ENCODE data around the gene C16orf78. TPM values are rescaled to one million over a fixed set of nuclear protein-coding genes. Genes with fewer than 3 reads are reported as not detected.

Gene C16orf78
- total and polyA plus RNA-seq, 2 of the 8 experiments (the other 6 are each of a cell fraction or from before 2014, with no cell fraction given): not detected

- TF ChIP-seq RAD21 (IDR thresholded peaks at IDR 0.05 in 1 of 2, conservative IDR thresholded peaks at IDR 0.05 in 1 of 2; ENCODE audit: low read depth in 2 of 2, low read length in 2 of 2): no peak
- no peak for TF ChIP-seq RXRA (IDR thresholded peaks at IDR 0.05; ENCODE audit: insufficient read depth, low read depth, low read length)
- no peak for TF ChIP-seq ZNF274 (IDR thresholded peaks at IDR 0.05; ENCODE audit: borderline replicate concordance, extremely low read depth, low read length)
These were observed 33.1 kb upstream of the C16orf78 start (continued) for GRCh38 chr16:49340466-49340865.
